Ramos (cell line): ENCODE data around the gene JPH4.

Source experiments
- in situ Hi-C: fragments of 300-500 bp; cut with MboI; formaldehyde crosslinking; loops from one replicate; pipeline ENCODE4 v1.14.3; 2022; ENCODE audit warnings: low sequenced_read_pairs; ENCODE audit not compliant: unreplicated experiment

The JPH4 gene

DNA sequence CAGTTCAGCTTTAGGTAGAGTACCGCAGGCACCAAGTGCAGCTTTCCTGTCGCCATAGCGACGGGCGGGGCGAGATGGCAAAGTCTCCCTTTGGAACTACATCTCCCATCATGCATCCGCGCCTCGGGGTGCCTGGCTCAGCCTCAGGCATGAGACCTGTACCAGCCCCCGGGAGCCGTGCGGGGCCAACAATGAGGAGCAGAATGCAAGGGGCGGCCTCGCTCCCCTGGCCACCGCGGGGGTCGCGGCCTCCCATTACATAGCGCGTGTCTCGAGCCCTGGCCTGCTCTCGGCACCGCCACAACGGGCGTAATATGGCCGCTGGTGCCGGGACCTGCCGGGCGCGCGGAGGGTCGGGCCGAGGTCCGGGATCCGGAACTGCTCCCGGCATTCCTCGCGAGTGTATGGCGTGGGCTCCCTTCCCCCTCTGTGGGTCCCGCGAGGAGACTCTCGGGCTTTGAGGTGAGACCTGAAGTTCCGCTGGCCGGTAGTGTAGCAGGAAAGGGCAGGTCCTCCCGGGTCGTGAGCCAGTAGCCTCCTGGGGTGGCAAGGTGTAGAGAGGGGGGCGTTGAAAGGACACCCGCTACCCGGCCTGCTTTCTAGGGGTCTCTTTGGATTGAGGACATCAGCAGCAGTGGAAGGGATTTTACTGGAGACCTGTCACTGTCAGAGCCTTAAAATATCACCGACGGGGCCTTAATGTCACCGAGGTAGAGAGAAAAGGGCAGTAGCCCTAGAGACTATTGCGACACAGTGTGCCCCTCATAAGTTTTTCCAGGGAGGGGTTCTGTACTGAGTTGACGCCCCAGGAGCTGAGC, 22.5 kb downstream of the JPH4 start, which contains the start of gene THTPA:
TSS of gene THTPA (plus strand) at position 390 of the 818 bp plus-strand sequence. CDS start 487 bp downstream, outside the sequence.
- in situ Hi-C loops = loop anchor here (5.0 to 10.0 kb wide), 2 partner anchors 79 to 231 kb away; partner anchors contain the start of gene PABPN1

- in situ Hi-C loops = loop anchor here (5.0 to 10.0 kb wide), 2 partner anchors 78 to 231 kb away; partner anchors contain the start of gene PABPN1
Observed at GRCh38 chr14:23555533-23555881, 23.1 kb downstream of the JPH4 start.

- in situ Hi-C loops = loop anchor here (10.0 kb wide), 1 partner anchor 227 kb away; the partner anchor contains the start of gene PABPN1
Observed at GRCh38 chr14:23551266-23552028, 27.1 kb downstream of the JPH4 start, which contains the start of gene ZFHX2. Gene ZFHX2, minus strand, starts transcription at chr14:23551765. Its CDS starts 16,440 bp downstream, at chr14:23535325.

- in situ Hi-C loops = loop anchor here (10.0 kb wide), 1 partner anchor 226 kb away; the partner anchor contains the start of gene PABPN1
Observed at GRCh38 chr14:23550812-23551265, 27.8 kb downstream of the JPH4 start.

GRCh38 chr14:23550131-23550811, 28.3 kb downstream of the JPH4 start:
- in situ Hi-C loops = loop anchor here (10.0 kb wide), 1 partner anchor 225 kb away; the partner anchor contains the start of gene PABPN1

- in situ Hi-C loops = no loop called here
Observed at GRCh38 chr14:23548351-23549318, 30.0 kb downstream of the JPH4 start.

DNA sequence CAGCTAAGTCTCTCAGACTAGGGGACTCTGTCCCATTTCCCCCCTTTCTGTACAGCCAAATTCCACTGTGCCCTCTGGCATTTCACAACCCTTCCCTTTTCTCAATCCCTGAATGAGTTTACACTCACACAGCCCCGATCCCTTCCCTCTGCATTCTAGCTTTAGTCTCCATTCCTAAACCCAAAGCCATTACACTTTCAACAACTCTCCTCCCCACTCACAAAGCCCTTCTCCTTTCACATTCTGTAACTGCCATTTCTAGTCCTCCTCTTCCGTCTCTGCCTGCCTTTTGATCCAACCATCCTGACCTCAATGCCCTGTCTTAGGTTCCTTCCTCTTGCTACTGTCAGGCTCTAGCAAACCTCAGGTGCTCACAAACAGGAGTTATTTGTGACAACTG, 30.7 kb downstream of the JPH4 start:
- in situ Hi-C loops = no loop called here

- in situ Hi-C loops = no loop called here
Observed at GRCh38 chr14:23546450-23547035, 32.0 kb downstream of the JPH4 start.

GRCh38 chr14:23545740-23546365, 32.7 kb downstream of the JPH4 start:
- in situ Hi-C loops = no loop called here

DNA sequence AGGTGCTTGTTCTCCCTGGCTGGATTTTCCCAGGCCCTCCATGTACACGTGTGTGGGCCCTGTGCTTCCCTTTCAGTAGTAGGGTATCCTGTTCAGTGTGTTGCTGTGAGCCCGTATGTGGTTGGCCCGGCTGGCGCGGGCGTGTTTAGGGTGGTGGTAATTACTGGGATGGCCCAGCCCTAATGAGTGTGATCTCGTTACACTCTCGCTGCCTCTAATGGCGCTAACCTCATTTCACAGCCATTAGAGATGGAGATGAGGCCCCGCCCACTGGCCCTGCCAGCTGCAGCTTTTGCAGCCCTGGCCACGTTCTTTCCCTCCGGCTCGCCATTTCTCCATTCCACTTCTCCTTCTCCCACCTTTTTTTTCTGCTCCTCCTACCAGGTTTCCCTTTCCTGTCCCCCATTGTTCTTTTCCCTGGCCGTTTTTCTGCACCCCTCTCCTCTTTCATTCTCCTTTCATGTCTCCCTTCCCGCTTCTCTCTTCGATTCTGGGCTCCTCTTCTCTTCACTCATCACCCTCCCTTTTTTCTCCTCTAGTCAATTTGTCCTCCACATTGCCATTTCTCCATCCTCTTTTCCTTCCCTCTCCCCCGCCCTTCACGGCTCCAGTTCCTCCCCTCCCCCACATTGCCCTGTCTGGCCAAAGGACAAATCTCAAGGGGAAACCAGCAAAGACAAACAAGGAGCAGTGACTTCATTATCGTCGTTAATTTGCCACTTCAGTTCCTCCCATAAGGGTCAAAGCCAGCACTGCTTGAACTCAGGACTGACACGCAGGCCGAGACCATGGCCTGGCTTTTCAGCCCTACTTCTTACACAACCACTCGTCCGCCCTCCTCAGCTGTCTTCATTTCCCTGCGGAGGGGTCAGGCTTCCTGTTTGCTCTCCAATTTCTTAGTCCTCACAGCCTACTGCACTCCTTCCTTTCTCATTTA, 33.8 kb downstream of the JPH4 start:
- in situ Hi-C loops = no loop called here

DNA sequence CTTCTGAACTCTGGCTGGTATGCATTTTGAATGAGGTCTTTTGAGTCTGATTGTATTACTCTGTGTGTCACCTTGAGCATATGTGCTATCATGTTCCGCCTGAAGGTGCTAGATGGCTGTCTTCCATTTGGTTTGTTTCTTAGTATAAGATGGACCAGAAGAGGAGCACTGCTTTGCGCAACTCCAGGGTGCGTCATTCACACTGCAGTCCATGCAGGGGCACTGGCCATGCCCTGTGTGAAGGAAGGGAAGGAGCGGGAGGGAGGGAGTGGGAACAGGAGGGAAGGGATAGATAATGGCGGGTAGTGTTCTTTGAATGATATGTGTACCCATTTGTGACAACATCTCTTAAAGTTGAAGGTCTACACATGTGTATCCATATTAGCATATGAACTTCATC, 35.2 kb downstream of the JPH4 start:
- in situ Hi-C loops = no loop called here

GRCh38 chr14:23542261-23542660, 36.3 kb downstream of the JPH4 start:
- in situ Hi-C loops = no loop called here

GRCh38 chr14:23540141-23540469, 38.5 kb downstream of the JPH4 start:
- in situ Hi-C loops = no loop called here

GRCh38 chr14:23539248-23540140, 39.1 kb downstream of the JPH4 start:
- in situ Hi-C loops = no loop called here

DNA sequence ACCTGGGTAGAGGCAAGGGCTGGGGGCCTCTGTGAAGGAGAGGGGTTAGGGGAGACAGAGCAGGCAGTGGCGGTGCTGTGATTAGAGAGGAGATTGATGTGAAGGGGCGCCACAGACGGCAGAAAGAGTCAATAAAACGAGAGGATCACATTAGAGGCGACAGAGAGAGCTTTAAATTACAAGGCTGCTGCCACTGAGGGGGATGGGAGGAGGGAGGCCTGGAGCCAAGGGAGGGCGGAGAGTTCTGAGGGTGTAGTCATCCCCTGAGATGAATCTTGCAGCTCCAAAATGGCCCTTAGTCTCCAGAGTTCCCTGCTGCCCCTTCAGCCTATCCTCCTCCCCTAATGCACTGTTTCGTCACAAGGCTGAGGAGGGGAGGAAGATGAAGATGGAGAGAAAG, 39.8 kb downstream of the JPH4 start:
- in situ Hi-C loops = no loop called here

- in situ Hi-C loops = no loop called here
Observed at GRCh38 chr14:23538050-23538718, 40.4 kb downstream of the JPH4 start.
